Progenitor cell of endocrine pancreas (in vitro differentiated cells): ENCODE results near the gene IGF2BP3. TPM values are rescaled to one million over a fixed set of nuclear protein-coding genes. Genes with fewer than 3 reads are reported as not detected.

Source experiments
- DNase-seq: peaks from one replicate; pipeline ENCODE4 v3.0.0; 2021; ENCODE audit warnings: low spot score; ENCODE audit not compliant: unreplicated experiment
- H3K27ac Mint-ChIP-seq: 2 replicates; pipeline ENCODE4 v1.8.0; 2021; ENCODE audit warnings: mild to moderate bottlenecking, moderate library complexity, mixed read lengths
- H3K27me3 Mint-ChIP-seq: 2 replicates; pipeline ENCODE4 v1.8.0; 2021; ENCODE audit warnings: mixed read lengths
- H3K36me3 Mint-ChIP-seq: 2 replicates; pipeline ENCODE4 v1.8.0; 2022; ENCODE audit warnings: mixed read lengths; ENCODE audit not compliant: insufficient read depth
- H3K4me1 Mint-ChIP-seq: 2 replicates; pipeline ENCODE4 v1.8.0; 2021; ENCODE audit warnings: low read depth, mixed read lengths
- H3K4me3 Mint-ChIP-seq: 2 replicates; pipeline ENCODE4 v1.8.0; 2021; ENCODE audit warnings: low read depth, mild to moderate bottlenecking, moderate library complexity, mixed read lengths
- H3K9me3 Mint-ChIP-seq: 2 replicates; pipeline ENCODE4 v1.8.0; 2021; ENCODE audit warnings: low read depth, mixed read lengths
- CTCF ChIP-seq: fragments of 200-600 bp; sonication (generic); IDR thresholded peaks from one replicate; pipeline ENCODE4 v1.5.0; 2021; ENCODE audit warnings: antibody characterized with exemption, mild to moderate bottlenecking; ENCODE audit not compliant: unreplicated experiment
- total RNA-seq: library from RNA; stranded (reverse); gene quantifications from 2 replicates; pipeline ENCODE4 v1.2.1, GENCODE V29; 2021

Gene IGF2BP3
- total RNA-seq, 1 donor from 2014 or later: 96.9 TPM

DNA sequence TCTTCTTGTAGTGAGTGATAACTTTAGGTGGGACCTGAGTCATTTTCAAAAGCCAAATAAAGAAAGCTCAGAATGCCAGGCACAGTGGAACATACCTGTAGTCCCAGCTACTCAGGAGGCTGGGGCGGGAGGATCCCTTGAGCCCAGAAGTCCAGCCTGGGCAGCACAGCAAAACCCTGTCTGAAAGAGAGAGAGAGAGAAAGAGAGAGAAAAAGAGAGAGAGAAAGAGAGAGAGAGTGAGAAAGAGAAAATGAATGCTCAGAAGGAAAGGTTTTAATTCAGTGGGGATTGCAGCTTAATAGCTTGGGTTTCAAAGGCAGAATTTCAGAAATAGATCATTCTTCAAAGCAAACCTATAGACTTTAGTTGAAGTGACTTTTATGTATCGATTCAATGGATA is 198.0 kb downstream of the IGF2BP3 start:
- H3K27me3 Mint-ChIP-seq: peaks cover 9% of the 10 kb centered on the region
- no peak overlapping the region for H3K27ac Mint-ChIP-seq
- TF ChIP-seq CTCF: no peak
- peaks cover 4% of the 10 kb centered on the region for H3K4me1 Mint-ChIP-seq
- DNase-seq: no peak
- no peaks in the 10 kb centered on the region for H3K36me3 Mint-ChIP-seq
- no peaks in the 10 kb centered on the region for H3K9me3 Mint-ChIP-seq
- no peak overlapping the region for H3K4me3 Mint-ChIP-seq

DNA sequence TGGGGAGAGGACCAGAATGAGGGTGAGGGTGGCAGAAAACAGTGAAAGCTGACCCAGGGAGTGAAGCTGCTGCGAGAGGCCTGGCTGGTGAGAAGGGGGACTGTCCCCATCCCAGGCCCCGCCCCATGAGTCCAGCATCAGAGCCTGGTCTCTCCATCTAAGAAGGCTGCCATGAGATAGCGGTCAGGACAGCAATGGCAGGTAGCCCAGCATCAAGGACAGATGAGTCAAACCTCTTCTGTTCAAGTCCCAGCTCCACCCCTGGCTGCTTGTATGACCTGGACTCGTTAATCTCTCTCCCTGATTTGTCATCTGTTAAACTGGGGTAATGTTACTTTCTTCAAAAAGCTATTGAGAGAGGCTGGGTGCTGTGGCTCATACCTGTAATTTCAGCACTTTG is 201.5 kb downstream of the IGF2BP3 start:
- Mint-ChIP-seq H3K9me3 (no peaks in the 10 kb centered on the region), H3K4me1 (peaks cover 4% of the 10 kb centered on the region), H3K36me3 (no peaks in the 10 kb centered on the region), H3K4me3 (no peak overlapping the region), H3K27me3 (peaks cover 9% of the 10 kb centered on the region), H3K27ac (no peak overlapping the region)
- no peak for TF ChIP-seq CTCF
- DNase-seq: no peak

GRCh38 chr7:23268167-23268566 is 202.1 kb downstream of the IGF2BP3 start:
- TF ChIP-seq CTCF: no peak
- Mint-ChIP-seq H3K27me3 (peaks cover 9% of the 10 kb centered on the region), H3K36me3 (no peaks in the 10 kb centered on the region), H3K4me1 (no peaks in the 10 kb centered on the region), H3K27ac (no peak overlapping the region), H3K9me3 (no peaks in the 10 kb centered on the region), H3K4me3 (no peak overlapping the region)
- DNase-seq: no peak

DNA sequence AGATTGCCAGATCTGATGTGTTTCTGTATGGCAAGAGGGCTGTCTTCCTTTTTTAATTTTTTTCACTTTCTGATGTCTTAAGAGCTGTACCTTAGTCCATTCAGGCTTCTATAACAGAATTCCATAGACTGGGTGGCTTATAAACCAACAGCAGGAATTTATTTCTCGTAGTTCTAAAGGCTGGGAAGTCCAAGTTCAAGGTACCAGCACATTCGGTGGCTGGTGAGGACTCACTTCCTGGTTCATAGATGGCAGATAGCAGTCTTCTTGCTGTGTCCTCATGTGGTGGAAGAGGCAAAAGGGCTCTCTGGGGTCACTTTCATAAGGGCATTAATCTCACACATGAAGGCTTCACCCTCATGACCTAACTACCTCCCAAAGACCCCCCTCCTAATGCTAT is 202.9 kb downstream of the IGF2BP3 start:
- H3K27ac Mint-ChIP-seq: no peak overlapping the region
- no peak for DNase-seq
- H3K36me3 Mint-ChIP-seq: no peaks in the 10 kb centered on the region
- H3K27me3 Mint-ChIP-seq: peaks cover 9% of the 10 kb centered on the region
- no peak overlapping the region for H3K4me3 Mint-ChIP-seq
- no peaks in the 10 kb centered on the region for H3K4me1 Mint-ChIP-seq
- H3K9me3 Mint-ChIP-seq: no peaks in the 10 kb centered on the region
- TF ChIP-seq CTCF: no peak

DNA sequence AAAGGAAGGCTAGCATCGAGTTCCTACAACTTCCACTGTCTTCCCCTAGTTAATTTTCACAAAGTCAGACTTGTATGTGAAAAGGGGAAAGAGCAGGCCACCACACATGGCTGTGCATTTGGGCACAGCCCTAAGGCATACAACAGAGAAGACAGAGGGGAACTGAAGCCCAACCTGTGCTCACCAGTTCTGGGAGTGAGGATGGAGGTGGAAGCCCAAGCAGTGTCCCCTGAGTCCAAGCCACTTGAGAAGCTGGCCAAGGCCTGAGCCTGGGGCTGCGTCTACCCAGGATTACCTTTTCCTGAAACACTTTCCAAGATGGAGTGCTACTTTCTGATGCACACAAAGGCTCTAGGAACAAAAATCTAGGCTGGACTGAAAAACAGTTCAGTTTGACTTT is 203.4 kb downstream of the IGF2BP3 start:
- peaks cover 7% of the 10 kb centered on the region for H3K27me3 Mint-ChIP-seq
- no peaks in the 10 kb centered on the region for H3K36me3 Mint-ChIP-seq
- no peak for DNase-seq
- TF ChIP-seq CTCF: no peak
- H3K9me3 Mint-ChIP-seq: no peaks in the 10 kb centered on the region
- no peak overlapping the region for H3K27ac Mint-ChIP-seq
- H3K4me1 Mint-ChIP-seq: no peaks in the 10 kb centered on the region
- H3K4me3 Mint-ChIP-seq: no peak overlapping the region
